ENCODE results near the gene SEC63.

DNA sequence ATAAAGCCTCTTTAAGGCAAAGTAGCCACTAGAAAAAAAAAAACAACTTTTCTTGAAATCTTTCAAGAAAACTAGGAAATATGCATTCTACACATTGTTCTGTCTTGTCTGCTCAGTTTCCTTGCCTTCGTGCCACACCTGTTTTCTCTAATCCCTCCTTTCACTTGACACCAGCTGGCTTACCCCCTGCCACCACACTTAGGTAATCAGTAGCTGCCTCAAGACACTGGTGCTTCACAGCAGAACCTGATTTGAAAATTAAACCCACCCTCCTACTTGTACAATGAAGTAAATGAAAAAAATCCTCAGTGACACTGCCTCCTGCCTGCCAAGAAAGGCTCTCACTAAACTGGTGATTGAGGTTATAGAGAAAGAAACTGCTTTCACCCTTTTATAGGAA lies 88.1 kb downstream of the SEC63 start:
- no peak for TF ChIP-seq EZH2 (IDR thresholded peaks at IDR 0.05; ENCODE audit: low read length, missing control alignments)
- TF ChIP-seq, protein P1, sequence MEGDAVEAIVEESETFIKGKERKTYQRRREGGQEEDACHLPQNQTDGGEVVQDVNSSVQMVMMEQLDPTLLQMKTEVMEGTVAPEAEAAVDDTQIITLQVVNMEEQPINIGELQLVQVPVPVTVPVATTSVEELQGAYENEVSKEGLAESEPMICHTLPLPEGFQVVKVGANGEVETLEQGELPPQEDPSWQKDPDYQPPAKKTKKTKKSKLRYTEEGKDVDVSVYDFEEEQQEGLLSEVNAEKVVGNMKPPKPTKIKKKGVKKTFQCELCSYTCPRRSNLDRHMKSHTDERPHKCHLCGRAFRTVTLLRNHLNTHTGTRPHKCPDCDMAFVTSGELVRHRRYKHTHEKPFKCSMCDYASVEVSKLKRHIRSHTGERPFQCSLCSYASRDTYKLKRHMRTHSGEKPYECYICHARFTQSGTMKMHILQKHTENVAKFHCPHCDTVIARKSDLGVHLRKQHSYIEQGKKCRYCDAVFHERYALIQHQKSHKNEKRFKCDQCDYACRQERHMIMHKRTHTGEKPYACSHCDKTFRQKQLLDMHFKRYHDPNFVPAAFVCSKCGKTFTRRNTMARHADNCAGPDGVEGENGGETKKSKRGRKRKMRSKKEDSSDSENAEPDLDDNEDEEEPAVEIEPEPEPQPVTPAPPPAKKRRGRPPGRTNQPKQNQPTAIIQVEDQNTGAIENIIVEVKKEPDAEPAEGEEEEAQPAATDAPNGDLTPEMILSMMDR (conservative IDR thresholded peaks at IDR 0.05 in 1 of 2, IDR thresholded peaks at IDR 0.05 in 1 of 2; ENCODE audit: low read depth in 1 of 2, low read length in 2 of 2) = no peak

Measured in fibroblast of lung (primary cell).